Fibroblast of pulmonary artery (primary cell): ENCODE results near the gene UGCG.
A peak's percentile ranks its signal among the peaks of the same experiment; 100 is the strongest.
"Not testable (repeated sequence)": the region's sequence is repeated elsewhere in the genome, so short reads cannot be mapped to it uniquely, and the experiment has no call there.

Experiments
- DNase-seq: peaks from one replicate; pipeline ENCODE4 v3.0.0-alpha.2; 2010; ENCODE audit warnings: low read depth
- H3K4me3 ChIP-seq: replicated peaks from 2 replicates; pipeline ENCODE4 v1.5.1; 2011; ENCODE audit warnings: low read depth, mild to moderate bottlenecking, control low read depth, low read length, moderate library complexity
- CTCF ChIP-seq: IDR thresholded peaks from 2 replicates; pipeline ENCODE4 v1.5.1; 2011; ENCODE audit warnings: mild to moderate bottlenecking, control low read depth, low read length, inconsistent platforms; ENCODE audit errors: missing control alignments

Gene UGCG

DNA sequence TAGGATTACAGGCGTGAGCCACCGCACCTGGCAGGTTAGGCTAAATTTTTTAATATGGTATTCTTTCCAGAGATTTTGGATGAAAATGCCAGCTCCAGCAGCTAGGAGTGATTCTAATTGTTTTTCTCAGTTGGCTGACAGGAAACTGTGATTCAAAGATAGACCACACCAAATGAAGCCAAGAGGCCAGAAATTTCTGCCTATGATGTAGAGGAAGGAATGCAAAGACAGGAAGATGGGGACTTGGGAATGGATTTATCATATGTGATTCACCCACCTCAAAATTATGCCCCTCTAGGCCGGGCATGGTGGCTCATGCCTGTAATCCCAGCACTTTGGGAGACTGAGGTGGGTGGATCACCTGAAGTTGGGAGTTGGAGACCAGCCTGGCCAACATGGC is 53.3 kb downstream of the UGCG start:
- no peak for TF ChIP-seq CTCF
- peak; percentile 54 for DNase-seq
- H3K4me3 ChIP-seq = no peak overlapping the region

DNA sequence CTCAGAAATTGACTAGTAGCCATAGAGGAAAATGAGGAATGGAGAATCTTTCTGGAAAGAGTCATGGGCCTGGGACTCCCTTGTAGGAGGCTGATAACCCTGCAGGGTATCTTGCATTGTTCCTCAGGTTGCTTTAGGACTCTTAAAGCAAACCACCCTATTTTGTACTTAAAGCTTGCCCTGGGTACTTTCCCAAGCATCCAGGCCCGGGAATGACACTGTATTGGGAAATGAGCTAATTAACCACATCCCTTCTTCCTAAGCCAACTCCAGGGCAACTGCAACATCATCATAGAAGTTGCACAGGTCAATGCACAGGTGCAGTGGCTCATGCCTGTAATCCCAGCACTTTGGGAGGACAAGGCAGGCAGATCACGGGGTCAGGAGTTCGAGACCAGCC is 55.9 kb downstream of the UGCG start:
- DNase-seq = peak; percentile 91
- H3K4me3 ChIP-seq = no peak overlapping the region
- TF ChIP-seq CTCF = no peak

- no peak for TF ChIP-seq CTCF
- DNase-seq = no peak
- H3K4me3 ChIP-seq = no peak overlapping the region
Observed at GRCh38 chr9:111953444-111953843, 56.8 kb downstream of the UGCG start.

DNA sequence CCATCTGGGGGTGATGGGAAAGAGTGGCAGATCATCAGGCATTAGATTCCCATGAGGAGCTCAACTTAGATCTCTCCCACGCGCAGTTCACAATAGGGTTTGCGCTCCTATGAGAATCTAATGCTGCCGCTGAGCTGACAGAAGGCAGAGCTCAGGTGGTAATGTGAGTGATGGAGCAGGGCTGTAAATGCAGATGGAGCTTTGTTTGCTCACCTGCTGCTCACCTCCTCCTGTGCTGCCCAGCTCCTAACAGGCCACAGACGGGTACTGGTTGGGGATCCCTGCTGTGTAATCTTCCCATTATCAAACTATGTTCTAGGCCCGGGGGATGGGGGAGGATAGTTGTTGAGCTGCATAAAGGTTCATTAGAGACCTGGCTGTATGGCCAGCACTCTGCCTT is 58.4 kb downstream of the UGCG start:
- DNase-seq = no peak
- TF ChIP-seq CTCF = no peak
- H3K4me3 ChIP-seq = no peak overlapping the region

GRCh38 chr9:111957856-111958631 is 61.4 kb downstream of the UGCG start:
- TF ChIP-seq CTCF = no peak
- peak; percentile 100 for DNase-seq
- peak overlapping the region; percentile 11 for H3K4me3 ChIP-seq

GRCh38 chr9:111959468-111960359 is 63.1 kb downstream of the UGCG start:
- DNase-seq = peak; percentile 89
- TF ChIP-seq CTCF = no peak

GRCh38 chr9:111960485-111960884 is 63.9 kb downstream of the UGCG start:
- DNase-seq, H3K4me3 ChIP-seq: not testable (repeated sequence)

More at GRCh38 chr9:111959468-111960359, 63.1 kb downstream of the UGCG start:
- H3K4me3 ChIP-seq = no peak overlapping the region
